Measurements from ENCODE around the gene ACKR2. TPM values are rescaled to one million over a fixed set of nuclear protein-coding genes. Genes with fewer than 3 reads are reported as not detected.

Gene ACKR2
- total RNA-seq, 2 experiments from 2014 or later = 2.3 to 2.8 TPM

DNA sequence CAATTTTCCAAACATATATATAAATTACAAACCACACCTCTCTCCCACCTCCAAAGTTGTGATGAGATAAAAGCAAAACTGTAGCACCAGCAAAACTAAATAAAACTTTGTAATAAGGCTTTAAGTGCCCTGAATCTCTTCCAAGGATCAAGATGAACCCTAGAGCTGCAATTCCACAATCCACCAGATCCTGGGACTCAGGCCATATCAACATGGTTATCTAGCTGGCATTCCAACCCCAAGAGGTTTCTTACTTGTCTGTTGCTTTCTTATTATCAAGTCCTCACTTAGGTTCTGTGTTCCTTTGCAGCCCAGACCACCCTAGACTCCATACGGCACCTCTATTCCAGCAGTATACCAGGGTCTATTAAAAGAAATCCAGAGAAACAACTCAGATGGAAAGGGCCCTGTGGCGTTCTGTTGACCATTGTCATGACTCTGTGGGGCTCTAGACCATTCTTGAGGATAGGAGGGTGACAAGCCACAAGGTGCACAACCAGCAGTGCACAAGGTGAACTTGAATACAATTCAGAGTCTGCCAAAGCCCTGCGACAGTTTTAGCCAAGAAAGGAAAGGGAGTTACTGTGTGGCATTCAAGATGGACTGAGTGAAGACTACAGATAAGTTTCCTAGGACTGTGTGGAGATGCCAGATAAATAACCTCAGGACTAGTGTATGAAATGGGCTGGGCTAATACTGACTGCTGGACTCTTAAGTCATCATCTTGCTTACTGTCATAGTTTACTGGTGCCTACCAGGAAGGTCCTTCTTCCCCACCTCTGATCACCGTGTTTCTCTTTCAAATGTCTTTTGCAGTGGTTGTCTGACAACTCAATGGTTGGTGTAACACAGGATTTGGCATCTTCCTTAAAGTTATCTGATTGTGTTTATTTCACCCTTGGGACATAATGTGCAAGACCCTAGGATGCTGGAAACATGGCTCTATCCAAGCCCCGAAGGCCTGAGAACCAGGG is 27.2 kb downstream of the ACKR2 start:
- CTCF ChIA-PET = interaction anchor here (1.4 to 1.6 kb wide), 2 partner anchors 11 to 57 kb away, joined by 3 to 7 read pairs; no protein-coding TSS in a partner anchor
- H3K4me1 Mint-ChIP-seq (ENCODE audit: low read depth) = peaks cover 8% of the 10 kb centered on the region
- no peak for ATAC-seq
- H3K27ac Mint-ChIP-seq = no peak overlapping the region
- POLR2A ChIA-PET = no interaction called here
- no peak overlapping the region for H3K4me3 Mint-ChIP-seq
- DNase-seq = no peak
- H3K36me3 Mint-ChIP-seq (ENCODE audit: low read depth) = no peaks in the 10 kb centered on the region
- peaks cover 11% of the 10 kb centered on the region for H3K27me3 Mint-ChIP-seq (ENCODE audit: low read depth)
- H3K9me3 Mint-ChIP-seq (ENCODE audit: insufficient read depth) = no peaks in the 10 kb centered on the region

DNA sequence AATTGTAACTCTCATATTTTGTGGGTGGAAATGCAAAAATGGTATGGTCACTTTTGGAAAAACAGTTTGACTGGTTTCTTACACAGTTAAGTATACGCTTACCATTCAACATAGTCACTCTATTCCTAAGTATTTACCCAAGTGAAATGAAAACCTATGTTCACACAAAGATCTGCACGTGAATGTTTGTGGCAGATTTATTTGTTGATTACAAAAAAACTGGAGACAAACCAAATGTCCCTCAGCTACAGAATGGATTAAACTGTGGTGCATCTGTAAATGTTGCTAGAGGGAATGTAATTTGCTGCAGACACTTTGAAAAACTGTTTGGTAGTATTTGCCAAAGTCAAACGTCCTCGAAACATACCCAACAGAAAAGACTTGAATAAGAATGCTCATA is 29.3 kb downstream of the ACKR2 start:
- no peak for ATAC-seq
- H3K9me3 Mint-ChIP-seq (ENCODE audit: insufficient read depth) = no peaks in the 10 kb centered on the region
- H3K4me1 Mint-ChIP-seq (ENCODE audit: low read depth) = peaks cover 4% of the 10 kb centered on the region
- DNase-seq = no peak
- H3K36me3 Mint-ChIP-seq (ENCODE audit: low read depth) = no peaks in the 10 kb centered on the region
- H3K4me3 Mint-ChIP-seq = no peak overlapping the region
- H3K27ac Mint-ChIP-seq = no peak overlapping the region
- CTCF ChIA-PET = interaction anchor here (1.2 to 2.5 kb wide), 8 partner anchors 8 to 197 kb away, joined by 3 to 23 read pairs (median 6); no protein-coding TSS in a partner anchor
- H3K27me3 Mint-ChIP-seq (ENCODE audit: low read depth) = peaks cover 12% of the 10 kb centered on the region
- POLR2A ChIA-PET = no interaction called here

DNA sequence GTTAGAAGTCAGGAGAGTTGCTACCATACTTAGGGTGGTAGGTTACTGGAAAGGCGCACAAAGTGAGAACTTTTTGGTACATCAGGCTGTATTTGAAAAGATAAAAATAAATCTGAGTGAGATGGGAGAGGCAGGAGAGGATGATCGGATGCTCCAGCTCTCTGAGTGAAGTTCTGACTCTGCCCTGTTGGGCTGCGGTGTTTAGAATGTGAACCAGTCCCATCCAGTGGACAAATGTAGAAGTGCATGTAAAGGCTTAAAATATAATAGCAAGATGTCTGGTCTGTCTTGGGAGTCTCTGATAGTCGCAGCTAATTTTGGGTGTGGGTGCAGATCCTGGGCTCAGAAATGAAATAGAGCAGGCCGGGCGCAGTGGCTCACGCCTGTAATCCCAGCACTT is 30.4 kb downstream of the ACKR2 start:
- DNase-seq (peak; percentile 56), ATAC-seq (peak; percentile 97)
- Mint-ChIP-seq H3K27ac (no peak overlapping the region), H3K27me3 (ENCODE audit: low read depth) (peaks cover 12% of the 10 kb centered on the region), H3K4me3 (no peak overlapping the region), H3K4me1 (ENCODE audit: low read depth) (peaks cover 4% of the 10 kb centered on the region), H3K9me3 (ENCODE audit: insufficient read depth) (no peaks in the 10 kb centered on the region), H3K36me3 (ENCODE audit: low read depth) (no peaks in the 10 kb centered on the region)
- ChIA-PET POLR2A (interaction anchor here (0.6 kb wide), 1 partner anchor 337 kb away, joined by 3 read pairs; the partner anchor contains the start of gene VIPR1), CTCF (interaction anchor here (0.7 to 2.5 kb wide), 21 partner anchors 9 to 198 kb away, joined by 3 to 23 read pairs (median 4); no protein-coding TSS in a partner anchor)

DNA sequence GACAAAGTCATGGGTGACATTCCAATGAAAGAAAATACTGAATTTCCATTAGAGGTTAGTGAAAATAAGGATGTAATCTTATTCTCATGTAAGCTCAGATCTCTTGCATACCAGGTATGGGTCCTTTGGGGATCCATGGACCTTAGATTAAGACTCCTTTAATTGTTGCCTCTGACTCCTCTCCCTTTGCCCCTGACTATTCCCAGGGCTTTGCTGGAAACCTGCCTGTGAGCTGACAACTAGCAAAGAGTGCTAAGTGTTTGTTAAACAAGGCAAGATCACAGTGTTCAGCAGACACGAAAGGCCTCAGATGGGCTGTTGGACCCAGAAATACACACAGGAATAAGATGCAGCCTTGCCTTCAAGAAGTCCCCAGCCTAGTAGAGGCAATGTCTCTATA is 32.1 kb downstream of the ACKR2 start:
- Mint-ChIP-seq H3K27ac (no peak overlapping the region), H3K36me3 (ENCODE audit: low read depth) (no peaks in the 10 kb centered on the region), H3K27me3 (ENCODE audit: low read depth) (peaks cover 12% of the 10 kb centered on the region), H3K4me3 (no peak overlapping the region), H3K9me3 (ENCODE audit: insufficient read depth) (no peaks in the 10 kb centered on the region), H3K4me1 (ENCODE audit: low read depth) (peaks cover 5% of the 10 kb centered on the region)
- POLR2A ChIA-PET = no interaction called here
- no peak for ATAC-seq
- DNase-seq = no peak
- CTCF ChIA-PET = interaction anchor here (1.0 kb wide), 1 partner anchor 10 kb away, joined by 3 read pairs; no protein-coding TSS in a partner anchor

DNA sequence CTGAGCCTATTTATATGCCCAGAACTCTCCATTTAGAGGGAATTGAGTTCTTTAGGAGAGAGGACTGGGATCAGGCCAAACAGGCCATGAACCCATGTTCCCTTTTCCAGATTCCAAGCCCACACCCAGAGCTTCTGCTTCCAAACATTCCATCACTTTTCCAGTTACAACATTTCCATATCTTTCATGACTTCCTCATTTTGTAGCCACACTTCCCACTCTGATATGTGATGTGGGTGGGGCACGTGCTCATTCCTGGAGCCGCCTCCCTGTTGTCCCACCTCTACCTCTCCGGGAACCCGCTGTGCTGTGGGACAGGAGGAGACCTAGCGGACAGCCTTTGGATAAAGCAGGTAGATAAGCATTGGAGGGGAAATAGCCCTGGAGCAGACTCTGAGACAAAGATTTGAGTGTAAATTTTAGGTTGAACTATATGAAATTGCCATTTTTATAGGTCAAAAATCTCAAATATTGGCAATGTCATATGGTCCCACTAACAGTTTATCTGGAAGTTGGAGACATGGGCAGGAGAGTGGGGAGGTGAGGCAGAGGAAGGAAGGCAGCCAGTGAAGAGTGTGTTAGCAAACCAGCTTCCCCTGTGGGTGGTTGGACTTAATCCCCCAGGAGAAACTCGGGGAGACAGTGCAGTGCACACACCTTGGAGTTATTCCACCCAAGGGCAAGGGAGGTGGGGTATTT is 34.6 kb downstream of the ACKR2 start:
- no peak for ATAC-seq
- H3K4me1 Mint-ChIP-seq (ENCODE audit: low read depth) = peaks cover 21% of the 10 kb centered on the region
- CTCF ChIA-PET = interaction anchor here (1.4 kb wide), 1 partner anchor 12 kb away, joined by 5 read pairs; no protein-coding TSS in a partner anchor
- no peak for DNase-seq
- H3K9me3 Mint-ChIP-seq (ENCODE audit: insufficient read depth) = no peaks in the 10 kb centered on the region
- peaks cover 4% of the 10 kb centered on the region for H3K36me3 Mint-ChIP-seq (ENCODE audit: low read depth)
- H3K27ac Mint-ChIP-seq = no peak overlapping the region
- peaks cover 10% of the 10 kb centered on the region for H3K27me3 Mint-ChIP-seq (ENCODE audit: low read depth)
- H3K4me3 Mint-ChIP-seq = no peak overlapping the region
- POLR2A ChIA-PET = no interaction called here

DNA sequence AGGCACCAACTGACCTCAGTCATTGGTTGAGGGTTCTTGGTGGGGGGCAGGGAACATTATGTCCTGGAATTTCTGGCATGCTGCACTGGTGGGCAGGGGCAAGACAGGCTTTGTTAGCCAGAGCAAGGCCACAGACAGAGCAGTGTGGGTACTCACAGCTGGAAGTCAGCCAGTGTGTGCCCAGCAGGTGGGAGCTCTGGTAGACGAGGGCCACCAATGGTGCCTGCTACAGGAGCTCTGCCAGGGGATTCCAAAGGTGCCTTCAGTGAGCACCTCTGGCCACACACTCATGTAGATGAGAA is 35.1 kb downstream of the ACKR2 start:
- DNase-seq (no peak), ATAC-seq (no peak)
- Mint-ChIP-seq H3K27me3 (ENCODE audit: low read depth) (peaks cover 5% of the 10 kb centered on the region), H3K4me3 (no peak overlapping the region), H3K27ac (no peak overlapping the region), H3K4me1 (ENCODE audit: low read depth) (peaks cover 20% of the 10 kb centered on the region), H3K9me3 (ENCODE audit: insufficient read depth) (no peaks in the 10 kb centered on the region), H3K36me3 (ENCODE audit: low read depth) (peaks cover 4% of the 10 kb centered on the region)
- POLR2A ChIA-PET = no interaction called here
- CTCF ChIA-PET = interaction anchor here (1.4 kb wide), 1 partner anchor 13 kb away, joined by 5 read pairs; no protein-coding TSS in a partner anchor

DNA sequence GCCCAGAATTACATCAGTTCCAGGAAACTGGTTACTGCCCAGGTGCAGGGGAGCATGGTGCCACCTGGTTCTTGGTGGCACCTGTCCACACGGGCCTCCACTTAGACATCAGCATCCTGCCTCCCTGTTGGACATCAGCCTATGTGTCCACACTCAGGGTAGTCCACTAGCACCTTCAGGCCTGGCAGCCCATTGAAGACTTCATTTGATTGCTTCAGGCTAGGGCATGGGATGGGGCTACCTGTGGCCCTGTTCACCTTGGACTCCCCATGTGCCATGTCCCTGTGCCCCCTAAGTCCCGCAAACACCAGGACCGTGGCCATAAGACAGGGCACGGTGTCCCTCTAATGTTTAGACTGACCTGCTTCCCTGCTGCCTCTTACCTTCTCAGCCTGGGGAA is 35.6 kb downstream of the ACKR2 start:
- H3K4me1 Mint-ChIP-seq (ENCODE audit: low read depth) = peaks cover 17% of the 10 kb centered on the region
- H3K9me3 Mint-ChIP-seq (ENCODE audit: insufficient read depth) = no peaks in the 10 kb centered on the region
- DNase-seq = no peak
- no peak for ATAC-seq
- no peak overlapping the region for H3K27ac Mint-ChIP-seq
- H3K4me3 Mint-ChIP-seq = no peak overlapping the region
- H3K36me3 Mint-ChIP-seq (ENCODE audit: low read depth) = peaks cover 4% of the 10 kb centered on the region
- POLR2A ChIA-PET = no interaction called here
- H3K27me3 Mint-ChIP-seq (ENCODE audit: low read depth) = peaks cover 2% of the 10 kb centered on the region
- CTCF ChIA-PET = interaction anchor here (1.4 kb wide), 1 partner anchor 13 kb away, joined by 5 read pairs; no protein-coding TSS in a partner anchor

DNA sequence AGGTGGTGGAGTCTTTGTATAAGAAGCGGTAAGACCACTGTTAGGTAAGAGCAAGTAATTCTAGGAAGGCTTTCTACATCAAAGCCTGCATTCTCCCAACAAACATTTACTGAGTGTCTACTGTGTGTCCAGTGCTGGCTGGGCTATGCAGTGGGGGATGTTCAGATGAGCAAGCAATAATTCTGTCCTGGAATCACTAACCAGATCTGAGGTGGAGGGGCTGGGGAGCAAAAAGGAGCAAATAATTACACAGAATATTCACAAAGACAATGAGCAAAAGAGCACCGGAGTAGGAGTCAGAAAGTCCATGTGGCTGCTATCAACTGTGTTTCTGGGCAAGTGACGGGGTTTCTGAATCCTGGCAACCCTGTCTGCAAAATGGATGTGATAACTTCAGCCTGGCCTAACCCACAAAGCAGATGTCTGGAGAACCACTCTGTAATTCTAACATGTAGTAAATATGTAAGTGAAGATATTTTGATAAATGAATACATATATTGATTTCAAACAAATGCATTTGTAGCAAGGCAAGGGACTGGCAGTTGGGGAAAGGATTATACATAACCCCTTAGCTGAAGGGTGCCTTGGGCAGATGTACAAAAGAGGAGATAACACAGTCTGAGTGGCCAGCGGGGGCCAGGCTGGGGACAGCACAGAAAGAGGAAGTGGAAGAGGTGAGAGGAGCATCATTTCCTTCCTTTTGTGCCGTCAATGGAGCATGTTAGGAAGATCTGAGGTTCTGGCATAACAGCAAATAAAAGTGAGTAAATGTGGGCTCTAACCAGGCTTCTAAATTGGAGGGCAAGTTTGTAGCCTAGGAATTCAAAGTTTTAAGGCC is 37.7 kb downstream of the ACKR2 start:
- H3K36me3 Mint-ChIP-seq (ENCODE audit: low read depth) = peaks cover 4% of the 10 kb centered on the region
- peaks cover 2% of the 10 kb centered on the region for H3K27me3 Mint-ChIP-seq (ENCODE audit: low read depth)
- ChIA-PET POLR2A (no interaction called here), CTCF (interaction anchor here (1.1 to 1.4 kb wide), 4 partner anchors 11 to 67 kb away, joined by 3 to 4 read pairs (median 3); no protein-coding TSS in a partner anchor)
- peak overlapping the region; percentile 69 for H3K4me3 Mint-ChIP-seq
- H3K9me3 Mint-ChIP-seq (ENCODE audit: insufficient read depth) = no peaks in the 10 kb centered on the region
- H3K4me1 Mint-ChIP-seq (ENCODE audit: low read depth) = peaks cover 17% of the 10 kb centered on the region
- peak; percentile 42 for DNase-seq
- H3K27ac Mint-ChIP-seq = peak overlapping the region; percentile 90
- peak; percentile 80 for ATAC-seq

DNA sequence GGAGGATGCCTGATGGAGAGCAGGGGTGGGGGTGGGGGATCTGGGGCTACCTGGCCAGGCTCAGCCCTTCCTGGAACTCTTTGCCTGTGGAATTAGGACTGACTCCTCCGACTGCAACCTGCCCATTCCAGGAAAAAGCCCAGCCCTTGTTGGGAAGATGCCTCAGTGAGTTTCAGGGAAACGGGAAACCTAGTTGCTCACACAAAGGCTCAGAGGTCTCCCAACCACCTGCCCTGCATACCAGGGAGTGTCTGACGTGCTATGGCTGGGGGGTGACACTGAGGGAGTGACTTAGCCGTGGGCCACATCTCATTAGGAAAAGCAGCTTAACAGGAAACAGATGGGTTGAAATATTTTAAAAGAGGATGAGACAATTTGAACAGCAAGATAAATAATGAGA is 38.5 kb downstream of the ACKR2 start:
- CTCF ChIA-PET = interaction anchor here (1.1 to 1.4 kb wide), 3 partner anchors 12 to 21 kb away, joined by 3 to 4 read pairs (median 3); no protein-coding TSS in a partner anchor
- ATAC-seq (no peak), DNase-seq (no peak)
- Mint-ChIP-seq H3K4me3 (peak overlapping the region; percentile 69), H3K4me1 (ENCODE audit: low read depth) (peaks cover 17% of the 10 kb centered on the region), H3K9me3 (ENCODE audit: insufficient read depth) (no peaks in the 10 kb centered on the region), H3K36me3 (ENCODE audit: low read depth) (peaks cover 4% of the 10 kb centered on the region), H3K27me3 (ENCODE audit: low read depth) (no peaks in the 10 kb centered on the region), H3K27ac (peak overlapping the region; percentile 90)
- POLR2A ChIA-PET = no interaction called here

DNA sequence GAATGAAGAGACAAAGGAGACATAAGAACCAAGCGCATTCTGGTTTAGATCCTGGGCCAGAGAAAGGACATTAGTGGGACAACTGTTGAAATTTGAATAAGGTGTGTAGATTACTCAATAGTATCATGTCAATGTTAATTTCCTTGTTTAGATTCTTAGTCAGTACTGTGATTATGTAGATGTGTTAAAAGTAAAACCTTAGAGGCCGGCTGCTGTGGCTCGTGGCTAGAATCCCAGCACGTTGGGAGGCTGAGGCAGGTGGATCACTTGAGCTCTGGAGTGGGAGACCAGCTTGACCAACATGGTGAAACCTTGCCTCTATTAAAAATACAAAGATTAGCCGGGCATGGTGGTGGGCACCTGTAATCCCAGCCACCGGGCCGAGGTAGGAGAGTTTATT is 39.8 kb downstream of the ACKR2 start:
- ChIA-PET CTCF (interaction anchor here (1.4 kb wide), 1 partner anchor 18 kb away, joined by 5 read pairs; no protein-coding TSS in a partner anchor), POLR2A (no interaction called here)
- DNase-seq (no peak), ATAC-seq (no peak)
- Mint-ChIP-seq H3K4me1 (ENCODE audit: low read depth) (peaks cover 17% of the 10 kb centered on the region), H3K36me3 (ENCODE audit: low read depth) (peaks cover 4% of the 10 kb centered on the region), H3K9me3 (ENCODE audit: insufficient read depth) (no peaks in the 10 kb centered on the region), H3K4me3 (no peak overlapping the region), H3K27me3 (ENCODE audit: low read depth) (no peaks in the 10 kb centered on the region), H3K27ac (no peak overlapping the region)

DNA sequence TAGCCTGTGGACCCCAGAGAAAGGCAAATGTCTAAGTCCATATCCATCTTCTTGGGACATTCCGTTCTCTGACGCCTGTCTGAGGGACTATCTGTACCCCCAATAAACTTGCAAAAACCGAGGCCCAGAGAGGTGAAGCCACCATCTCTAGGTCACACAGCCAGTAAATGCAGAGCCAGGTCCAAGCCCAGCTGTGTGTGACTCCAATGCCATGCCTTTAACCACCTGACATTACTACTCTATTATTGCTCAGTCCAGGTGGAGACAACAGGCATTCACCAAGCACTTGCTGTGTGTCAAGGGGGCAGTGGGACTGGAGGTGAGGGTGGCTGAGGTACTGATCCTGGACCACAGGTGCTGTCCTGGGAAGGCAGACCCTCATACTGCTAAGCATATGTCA is 41.0 kb downstream of the ACKR2 start:
- no peak overlapping the region for H3K4me3 Mint-ChIP-seq
- H3K9me3 Mint-ChIP-seq (ENCODE audit: insufficient read depth) = no peaks in the 10 kb centered on the region
- H3K27me3 Mint-ChIP-seq (ENCODE audit: low read depth) = no peaks in the 10 kb centered on the region
- peaks cover 4% of the 10 kb centered on the region for H3K36me3 Mint-ChIP-seq (ENCODE audit: low read depth)
- DNase-seq (no peak), ATAC-seq (no peak)
- ChIA-PET CTCF (interaction anchor here (1.1 kb wide), 1 partner anchor 11 kb away, joined by 3 read pairs; no protein-coding TSS in a partner anchor), POLR2A (no interaction called here)
- no peak overlapping the region for H3K27ac Mint-ChIP-seq
- H3K4me1 Mint-ChIP-seq (ENCODE audit: low read depth) = peaks cover 17% of the 10 kb centered on the region

All from activated CD8-positive, alpha-beta T cell treated with anti-CD3 and anti-CD28 coated beads, Interleukin-2, amount 10 ng/mL, durations not matched to agents 7 days and 5 days (primary cell).